GM04503 (cell line): Measurements from ENCODE around the gene RECK.

Experiments
- DNase-seq: peaks from one replicate; pipeline ENCODE4 v3.0.0-alpha.2; 2012; ENCODE audit warnings: low read depth

Gene RECK

GRCh38 chr9:36029202-36029601 lies 7.5 kb upstream of the RECK start:
- no peak for DNase-seq

GRCh38 chr9:36029765-36030528 lies 6.8 kb upstream of the RECK start:
- DNase-seq, result peak; percentile 92

GRCh38 chr9:36030871-36031270 lies 5.8 kb upstream of the RECK start:
- no peak for DNase-seq

GRCh38 chr9:36031774-36032555 lies 4.7 kb upstream of the RECK start:
- DNase-seq, result no peak

GRCh38 chr9:36033788-36034187 lies 2.9 kb upstream of the RECK start:
- no peak for DNase-seq

GRCh38 chr9:36034234-36034633 lies 2.5 kb upstream of the RECK start:
- DNase-seq, result no peak

- no peak for DNase-seq
Measured at GRCh38 chr9:36035006-36035405, 1.7 kb upstream of the RECK start.

GRCh38 chr9:36036253-36036779 lies 397 bp upstream of the RECK start:
- DNase-seq, result no peak

- DNase-seq, result no peak
Measured at GRCh38 chr9:36037549-36038122, 923 bp downstream of the RECK start.

GRCh38 chr9:36039121-36039520 lies 2.4 kb downstream of the RECK start:
- DNase-seq, result no peak

- peak; percentile 54 for DNase-seq
Measured at GRCh38 chr9:36039696-36040095, 3.0 kb downstream of the RECK start.

- DNase-seq, result no peak
Measured at GRCh38 chr9:36040271-36040925, 3.7 kb downstream of the RECK start.

- DNase-seq, result no peak
Measured at GRCh38 chr9:36041506-36041905, 4.8 kb downstream of the RECK start.

- DNase-seq, result no peak
Measured at GRCh38 chr9:36045610-36046009, 8.9 kb downstream of the RECK start.

- DNase-seq, result no peak
Measured at GRCh38 chr9:36046923-36047322, 10.2 kb downstream of the RECK start.

- DNase-seq, result no peak
Measured at GRCh38 chr9:36049408-36049807, 12.7 kb downstream of the RECK start.

GRCh38 chr9:36050476-36050875 lies 13.8 kb downstream of the RECK start:
- DNase-seq, result no peak

GRCh38 chr9:36051317-36051716 lies 14.6 kb downstream of the RECK start:
- DNase-seq, result no peak

GRCh38 chr9:36053971-36054370 lies 17.3 kb downstream of the RECK start:
- no peak for DNase-seq

GRCh38 chr9:36056896-36057295 lies 20.2 kb downstream of the RECK start:
- DNase-seq, result no peak

- DNase-seq, result no peak
Measured at GRCh38 chr9:36063804-36064447, 27.2 kb downstream of the RECK start.
